Fibroblast of villous mesenchyme (primary cell): ENCODE data around the gene MRPS23. TPM values are rescaled to one million over a fixed set of nuclear protein-coding genes. Genes with fewer than 3 reads are reported as not detected.
A peak's percentile ranks its signal among the peaks of the same experiment; 100 is the strongest.

ENCODE experiments used
- DNase-seq: peaks from one replicate; pipeline ENCODE4 v3.0.0-alpha.2; 2010; ENCODE audit warnings: low read depth
- H3K4me3 ChIP-seq: 2 replicates; pipeline ENCODE4 v1.5.1; 2011; ENCODE audit warnings: low read depth, mild to moderate bottlenecking, low read length
- CTCF ChIP-seq: IDR thresholded peaks from 2 replicates; pipeline ENCODE4 v1.5.1; 2012; ENCODE audit warnings: low read depth, mild to moderate bottlenecking, low read length; ENCODE audit not compliant: insufficient read depth
- total RNA-seq: library from RNA; depleted of rRNA; stranded (reverse); fragments of >200 nt; gene quantifications from 2 replicates; pipeline ENCODE4 v1.2.3, GENCODE V29; 2012

MRPS23 gene
- total RNA-seq, 1 donor = 22.0 TPM

- peak; percentile 90 for DNase-seq
- TF ChIP-seq CTCF = peak; percentile 99
- H3K4me3 ChIP-seq = no peak overlapping the region
These were observed 42.4 kb upstream of the MRPS23 start for GRCh38 chr17:57892146-57892819.

GRCh38 chr17:57890857-57891232, 41.0 kb upstream of the MRPS23 start:
- no peak for TF ChIP-seq CTCF
- H3K4me3 ChIP-seq = no peak overlapping the region
- no peak for DNase-seq

GRCh38 chr17:57889892-57890856, 40.3 kb upstream of the MRPS23 start:
- DNase-seq = peak; percentile 65
- TF ChIP-seq CTCF = no peak
- no peak overlapping the region for H3K4me3 ChIP-seq

- H3K4me3 ChIP-seq = no peak overlapping the region
- no peak for TF ChIP-seq CTCF
These were observed 39.4 kb upstream of the MRPS23 start for GRCh38 chr17:57889252-57889651.

GRCh38 chr17:57888311-57889216, 38.7 kb upstream of the MRPS23 start:
- no peak for DNase-seq
- TF ChIP-seq CTCF = no peak
- no peak overlapping the region for H3K4me3 ChIP-seq

More at GRCh38 chr17:57889252-57889651, 39.4 kb upstream of the MRPS23 start:
- no peak for DNase-seq

- TF ChIP-seq CTCF = no peak
- no peak overlapping the region for H3K4me3 ChIP-seq
- no peak for DNase-seq
These were observed 37.3 kb upstream of the MRPS23 start for GRCh38 chr17:57887161-57887560.
